DND-41 (cell line): Measurements from ENCODE around the gene TRMT112.

ENCODE experiments used
- ATAC-seq: fragments of 200-7000 bp; cut with Tn5 transposase; 3 replicates; pipeline ENCODE4 v1.9.1; 2021; ENCODE audit warnings: low read depth; ENCODE audit not compliant: insufficient read depth
- DNase-seq: peaks from one replicate; pipeline ENCODE4 v3.0.0-alpha.2; 2020
- H2AFZ ChIP-seq: 2 replicates; pipeline ENCODE4 v1.6.0; 2012; ENCODE audit warnings: low read depth, low read length
- H3K27ac ChIP-seq: 2 replicates; pipeline ENCODE4 v1.5.1; 2012; ENCODE audit warnings: low read length, inconsistent platforms
- H3K27me3 ChIP-seq: fragments of 200-600 bp; sonication (generic); 2 replicates; pipeline ENCODE4 v1.6.0; 2012; ENCODE audit warnings: low read length, mild to moderate bottlenecking, inconsistent platforms; ENCODE audit not compliant: insufficient read depth, poor library complexity
- H3K36me3 ChIP-seq: 2 replicates; pipeline ENCODE4 v1.5.1; 2012; ENCODE audit warnings: low read length, inconsistent platforms; ENCODE audit not compliant: insufficient read depth
- H3K4me1 ChIP-seq: 2 replicates; pipeline ENCODE4 v1.5.1; 2012; ENCODE audit warnings: mild to moderate bottlenecking, low read length; ENCODE audit not compliant: insufficient read depth
- H3K4me2 ChIP-seq: 2 replicates; pipeline ENCODE4 v1.6.0; 2012; ENCODE audit warnings: mild to moderate bottlenecking, moderate library complexity, low read length, inconsistent platforms; ENCODE audit not compliant: insufficient read depth
- H3K4me3 ChIP-seq, 2 experiments: fragments of 200-600 bp in 1 of 2; shearing (Covaris generic) in 1 of 2; 2 replicates each; pipeline ENCODE4 v1.5.1; 2012 to 2016; ENCODE audit warnings: inconsistent platforms in 2 of 2, low read length in 2 of 2, mild to moderate bottlenecking in 2 of 2, low read depth in 1 of 2, moderate library complexity in 1 of 2
- H3K79me2 ChIP-seq: 2 replicates; pipeline ENCODE4 v1.6.0; 2012; ENCODE audit warnings: low read length, inconsistent platforms; ENCODE audit not compliant: insufficient read depth
- H3K9ac ChIP-seq: 2 replicates; pipeline ENCODE4 v1.6.0; 2012; ENCODE audit warnings: low read depth, mild to moderate bottlenecking, inconsistent platforms, low read length, moderate library complexity
- H3K9me3 ChIP-seq: 2 replicates; pipeline ENCODE4 v1.5.1; 2012; ENCODE audit warnings: low read length, moderate library complexity, mild to moderate bottlenecking, inconsistent platforms; ENCODE audit not compliant: insufficient read depth, severe bottlenecking
- H4K20me1 ChIP-seq: 2 replicates; pipeline ENCODE4 v1.6.0; 2012; ENCODE audit warnings: low read length; ENCODE audit not compliant: insufficient read depth
- EZH2 ChIP-seq: IDR thresholded peaks from 3 replicates; pipeline ENCODE4 v1.6.1; 2012; ENCODE audit warnings: borderline replicate concordance, low read depth, mild to moderate bottlenecking, moderate library complexity, low read length, inconsistent platforms; ENCODE audit not compliant: severe bottlenecking
- TF ChIP-seq, protein P1 (sequence below): IDR thresholded peaks from 2 replicates; pipeline ENCODE4 v1.5.1; 2012; ENCODE audit warnings: borderline replicate concordance, low read length, moderate library complexity, mild to moderate bottlenecking; ENCODE audit not compliant: poor library complexity, severe bottlenecking; ENCODE audit errors: extremely low read depth

TRMT112 gene

GRCh38 chr11:64341429-64341828, 24.1 kb upstream of the TRMT112 start:
- H2AFZ ChIP-seq: no peak overlapping the region
- H4K20me1 ChIP-seq: no peaks in the 10 kb centered on the region; the same call in 1 of the 2 replicates
- DNase-seq: no peak
- H3K9ac ChIP-seq: no peak overlapping the region
- no peak overlapping the region for H3K27ac ChIP-seq
- no peaks in the 10 kb centered on the region for H3K79me2 ChIP-seq
- H3K4me2 ChIP-seq: no peak overlapping the region
- TF ChIP-seq EZH2: no peak
- TF ChIP-seq, protein P1, sequence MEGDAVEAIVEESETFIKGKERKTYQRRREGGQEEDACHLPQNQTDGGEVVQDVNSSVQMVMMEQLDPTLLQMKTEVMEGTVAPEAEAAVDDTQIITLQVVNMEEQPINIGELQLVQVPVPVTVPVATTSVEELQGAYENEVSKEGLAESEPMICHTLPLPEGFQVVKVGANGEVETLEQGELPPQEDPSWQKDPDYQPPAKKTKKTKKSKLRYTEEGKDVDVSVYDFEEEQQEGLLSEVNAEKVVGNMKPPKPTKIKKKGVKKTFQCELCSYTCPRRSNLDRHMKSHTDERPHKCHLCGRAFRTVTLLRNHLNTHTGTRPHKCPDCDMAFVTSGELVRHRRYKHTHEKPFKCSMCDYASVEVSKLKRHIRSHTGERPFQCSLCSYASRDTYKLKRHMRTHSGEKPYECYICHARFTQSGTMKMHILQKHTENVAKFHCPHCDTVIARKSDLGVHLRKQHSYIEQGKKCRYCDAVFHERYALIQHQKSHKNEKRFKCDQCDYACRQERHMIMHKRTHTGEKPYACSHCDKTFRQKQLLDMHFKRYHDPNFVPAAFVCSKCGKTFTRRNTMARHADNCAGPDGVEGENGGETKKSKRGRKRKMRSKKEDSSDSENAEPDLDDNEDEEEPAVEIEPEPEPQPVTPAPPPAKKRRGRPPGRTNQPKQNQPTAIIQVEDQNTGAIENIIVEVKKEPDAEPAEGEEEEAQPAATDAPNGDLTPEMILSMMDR: no peak
- H3K27me3 ChIP-seq: no peaks in the 10 kb centered on the region
- no peaks in the 10 kb centered on the region for H3K9me3 ChIP-seq
- H3K36me3 ChIP-seq: no peaks in the 10 kb centered on the region
- ATAC-seq: no peak
- peaks cover 11% of the 10 kb centered on the region for H3K4me1 ChIP-seq
- no peak overlapping the region for H3K4me3 ChIP-seq

DNA sequence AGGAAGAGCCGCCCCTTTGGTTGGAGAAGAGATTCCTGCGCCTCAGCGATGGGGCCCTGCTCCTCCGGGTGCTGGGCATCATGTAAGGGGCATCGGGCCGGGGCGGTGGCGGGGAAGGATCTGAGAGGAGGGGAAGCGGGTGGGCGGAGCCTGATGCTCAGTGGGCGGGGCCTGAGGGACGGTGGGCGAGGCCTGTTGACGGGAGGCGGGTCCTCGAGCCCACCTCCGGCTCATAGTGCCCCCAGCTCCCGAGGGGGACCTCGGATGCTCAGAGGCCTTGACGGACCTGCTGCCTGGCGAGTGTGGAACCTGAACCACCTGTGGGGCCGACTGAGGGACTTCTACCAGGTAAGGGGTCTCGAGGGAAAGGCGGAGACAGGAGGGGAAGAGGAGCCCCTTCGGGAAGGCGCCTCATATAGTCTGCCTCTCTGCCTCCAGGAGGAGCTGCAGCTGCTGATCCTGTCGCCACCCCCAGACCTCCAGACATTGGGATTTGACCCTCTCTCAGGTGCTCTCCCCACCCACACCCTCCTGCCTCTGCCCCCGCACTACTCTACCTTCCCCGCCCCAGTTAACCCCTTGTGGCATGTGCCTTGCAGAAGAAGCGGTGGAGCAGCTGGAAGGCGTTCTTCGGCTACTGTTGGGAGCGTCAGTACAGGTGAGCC, 23.4 kb upstream of the TRMT112 start:
- TF ChIP-seq, protein P1: no peak
- no peak for TF ChIP-seq EZH2
- Histone ChIP-seq H3K4me2 (no peak overlapping the region), H3K79me2 (no peaks in the 10 kb centered on the region), H2AFZ (no peak overlapping the region), H3K4me1 (peaks cover 11% of the 10 kb centered on the region), H3K4me3 (no peak overlapping the region), H3K36me3 (no peaks in the 10 kb centered on the region), H3K9me3 (no peaks in the 10 kb centered on the region), H3K27me3 (no peaks in the 10 kb centered on the region), H4K20me1 (no peaks in the 10 kb centered on the region; the same call in 1 of the 2 replicates), H3K9ac (no peak overlapping the region), H3K27ac (no peak overlapping the region)
- ATAC-seq (peak; percentile 41; the same call in 2 of the 3 replicates), DNase-seq (peak; percentile 47)

DNA sequence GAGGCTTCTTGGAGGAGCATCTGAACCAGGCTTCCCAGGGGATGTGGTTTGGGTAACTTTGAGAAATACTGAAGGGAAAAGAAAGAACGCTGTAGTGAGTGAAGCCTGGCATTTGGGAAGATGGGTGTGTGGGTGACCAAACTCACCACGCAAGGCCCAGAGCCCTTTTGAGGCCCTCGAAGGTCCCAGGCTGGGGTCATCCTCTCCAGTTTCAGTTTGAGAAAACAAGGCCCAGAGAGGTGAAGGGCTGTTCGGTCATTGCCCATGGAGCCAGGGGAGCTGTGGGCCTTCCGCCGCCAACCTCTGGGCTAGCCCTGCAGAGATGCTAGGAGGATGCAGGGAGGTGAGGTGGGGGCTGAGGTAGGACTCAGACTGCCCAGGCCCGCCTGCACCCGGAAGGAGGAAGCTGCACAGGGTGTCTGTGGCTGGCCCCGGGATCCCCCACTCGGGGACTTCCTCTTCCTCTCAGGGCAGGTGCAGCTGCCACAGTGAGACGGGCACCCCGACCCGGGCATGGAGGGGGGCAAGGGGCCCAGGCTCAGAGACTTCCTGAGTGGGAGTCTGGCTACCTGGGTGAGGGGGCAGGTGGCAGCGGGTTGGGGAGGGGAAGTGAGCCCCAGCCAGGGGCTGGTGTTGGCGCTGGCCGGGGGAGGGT, 22.5 kb upstream of the TRMT112 start, which contains the start of gene CCDC88B:
CCDC88B (plus strand) TSS at position 451 of the 655 bp plus-strand sequence; CDS start at position 514, 63 bp downstream.
- TF ChIP-seq, protein P1: no peak
- no peak for TF ChIP-seq EZH2
- H3K4me2 ChIP-seq: no peak within 1 kb of the TSS
- no peaks in the 10 kb centered on the region for H3K27me3 ChIP-seq
- H2AFZ ChIP-seq: peak within 1 kb of the TSS; percentile 7; the same call in 1 of the 2 replicates
- no peaks in the 10 kb centered on the region for H3K36me3 ChIP-seq
- no peaks in the 10 kb centered on the region; the same call in 1 of the 2 replicates for H4K20me1 ChIP-seq
- peaks cover 11% of the 10 kb centered on the region for H3K4me1 ChIP-seq
- peak; percentile 77 for DNase-seq
- no peaks in the 10 kb centered on the region for H3K79me2 ChIP-seq
- H3K27ac ChIP-seq: no peak within 1 kb of the TSS
- no peak within 1 kb of the TSS for H3K9ac ChIP-seq
- no peak within 1 kb of the TSS for H3K4me3 ChIP-seq
- no peaks in the 10 kb centered on the region for H3K9me3 ChIP-seq
- ATAC-seq: peak; percentile 92
